ENCODE data around the gene TICAM1. TPM values are rescaled to one million over a fixed set of nuclear protein-coding genes. Genes with fewer than 3 reads are reported as not detected.
"Not testable (repeated sequence)": the region's sequence is repeated elsewhere in the genome, so short reads cannot be mapped to it uniquely, and the experiment has no call there.

TICAM1 gene
- total RNA-seq, 2 experiments from 2014 or later: 14.7 to 15.0 TPM

- Histone ChIP-seq H3K4me3 (ENCODE audit: low read length) (no peak overlapping the region), H3K27me3 (ENCODE audit: control insufficient read depth in 1 of 2, insufficient read depth in 2 of 2, low read length in 2 of 2) (peaks cover 6 to 16% of the 10 kb centered on the region in 2 experiments), H3K4me1 (ENCODE audit: insufficient read depth, low read length) (no peaks in the 10 kb centered on the region), H3K27ac (ENCODE audit: low read depth in 1 of 2, low read length in 2 of 2) (no peak overlapping the region), H3K36me3 (ENCODE audit: insufficient read depth, low read length) (no peaks in the 10 kb centered on the region), H3K9me3 (ENCODE audit: control insufficient read depth in 1 of 2, insufficient read depth in 1 of 2, low read length in 2 of 2) (peaks cover 6 to 10% of the 10 kb centered on the region in 2 experiments)
- Mint-ChIP-seq H3K27ac (no peak overlapping the region), H3K27me3 (peaks cover 31% of the 10 kb centered on the region), H3K36me3 (ENCODE audit: low read depth) (no peaks in the 10 kb centered on the region), H3K9me3 (no peaks in the 10 kb centered on the region), H3K4me3 (no peak overlapping the region), H3K4me1 (ENCODE audit: low read depth) (no peaks in the 10 kb centered on the region)
- no peak for TF ChIP-seq CTCF (IDR thresholded peaks at IDR 0.05)
- no peak for ATAC-seq (ENCODE audit: poor library complexity)
- CTCF ChIA-PET: no interaction called here
- DNase-seq: no peak
- intact Hi-C loops (cut with DNase I, micrococcal nuclease): no loop called here
- POLR2A ChIA-PET: interaction anchor here (1.2 kb wide), 1 partner anchor 9 kb away, joined by 3 read pairs; the partner anchor contains the start of gene FEM1A
These were observed 49.7 kb downstream of the TICAM1 start for GRCh38 chr19:4781801-4782200.

- intact Hi-C loops (cut with DNase I, micrococcal nuclease): no loop called here
- H3K4me3 ChIP-seq (ENCODE audit: low read length): no peak overlapping the region
- H3K4me1 Mint-ChIP-seq (ENCODE audit: low read depth): no peaks in the 10 kb centered on the region
- peaks cover 6 to 13% of the 10 kb centered on the region in 2 experiments for H3K9me3 ChIP-seq (ENCODE audit: control insufficient read depth in 1 of 2, insufficient read depth in 1 of 2, low read length in 2 of 2)
- no peak for DNase-seq
- no peak overlapping the region for H3K27ac ChIP-seq (ENCODE audit: low read depth in 1 of 2, low read length in 2 of 2)
- H3K27ac Mint-ChIP-seq: no peak overlapping the region
- ChIA-PET CTCF (no interaction called here), POLR2A (no interaction called here)
- no peak for TF ChIP-seq CTCF (IDR thresholded peaks at IDR 0.05)
- H3K9me3 Mint-ChIP-seq: no peaks in the 10 kb centered on the region
- peaks cover 29% of the 10 kb centered on the region for H3K27me3 Mint-ChIP-seq
- no peak overlapping the region for H3K4me3 Mint-ChIP-seq
- H3K27me3 ChIP-seq (ENCODE audit: control insufficient read depth in 1 of 2, insufficient read depth in 2 of 2, low read length in 2 of 2): peaks cover 6 to 20% of the 10 kb centered on the region in 2 experiments
- no peaks in the 10 kb centered on the region for H3K36me3 ChIP-seq (ENCODE audit: insufficient read depth, low read length)
- no peaks in the 10 kb centered on the region for H3K36me3 Mint-ChIP-seq (ENCODE audit: low read depth)
- ATAC-seq (ENCODE audit: poor library complexity): no peak
- no peaks in the 10 kb centered on the region for H3K4me1 ChIP-seq (ENCODE audit: insufficient read depth, low read length)
These were observed 50.7 kb downstream of the TICAM1 start for GRCh38 chr19:4780860-4781259.

GRCh38 chr19:4778124-4778523 is 53.4 kb downstream of the TICAM1 start:
- H3K36me3 Mint-ChIP-seq (ENCODE audit: low read depth); H3K9me3 Mint-ChIP-seq; H3K36me3 ChIP-seq (ENCODE audit: insufficient read depth, low read length); POLR2A ChIA-PET; H3K4me1 ChIP-seq (ENCODE audit: insufficient read depth, low read length); ATAC-seq (ENCODE audit: poor library complexity); H3K27ac Mint-ChIP-seq; H3K4me3 Mint-ChIP-seq; H3K27ac ChIP-seq (ENCODE audit: low read depth in 1 of 2, low read length in 2 of 2); H3K4me3 ChIP-seq (ENCODE audit: low read length); DNase-seq; H3K4me1 Mint-ChIP-seq (ENCODE audit: low read depth); intact Hi-C loops (cut with DNase I, micrococcal nuclease): not testable (repeated sequence)
- peaks cover 38% of the 10 kb centered on the region for H3K27me3 Mint-ChIP-seq
- H3K27me3 ChIP-seq (ENCODE audit: control insufficient read depth in 1 of 2, insufficient read depth in 2 of 2, low read length in 2 of 2): peaks cover 0 to 17% of the 10 kb centered on the region in 2 experiments
- CTCF ChIA-PET: interaction anchor here (1.3 kb wide), 1 partner anchor 13 kb away, joined by 4 read pairs; no protein-coding TSS in a partner anchor
- H3K9me3 ChIP-seq (ENCODE audit: control insufficient read depth in 1 of 2, insufficient read depth in 1 of 2, low read length in 2 of 2): peaks cover 6 to 13% of the 10 kb centered on the region in 2 experiments
